Measurements from ENCODE around the gene MYOD1.

Gene MYOD1

GRCh38 chr11:17724020-17724908 is 4.9 kb downstream of the MYOD1 start:
- H3K4me3 ChIP-seq (replicated peaks; ENCODE audit: insufficient read depth, low read length) = no peak overlapping the region
- H3K27me3 ChIP-seq (ENCODE audit: insufficient read depth, poor library complexity, severe bottlenecking) = peaks cover 32% of the 10 kb centered on the region
- TF ChIP-seq POLR2AphosphoS5 (IDR thresholded peaks at IDR 0.05; ENCODE audit: low read depth) (no peak), SPI1 (IDR thresholded peaks at IDR 0.05; ENCODE audit: borderline replicate concordance, low read depth) (no peak), GABPA (IDR thresholded peaks at IDR 0.05; ENCODE audit: low read depth) (no peak), CTCF (IDR thresholded peaks at IDR 0.05; ENCODE audit: insufficient read depth, low read length) (no peak)
- TF ChIP-seq, protein P1, sequence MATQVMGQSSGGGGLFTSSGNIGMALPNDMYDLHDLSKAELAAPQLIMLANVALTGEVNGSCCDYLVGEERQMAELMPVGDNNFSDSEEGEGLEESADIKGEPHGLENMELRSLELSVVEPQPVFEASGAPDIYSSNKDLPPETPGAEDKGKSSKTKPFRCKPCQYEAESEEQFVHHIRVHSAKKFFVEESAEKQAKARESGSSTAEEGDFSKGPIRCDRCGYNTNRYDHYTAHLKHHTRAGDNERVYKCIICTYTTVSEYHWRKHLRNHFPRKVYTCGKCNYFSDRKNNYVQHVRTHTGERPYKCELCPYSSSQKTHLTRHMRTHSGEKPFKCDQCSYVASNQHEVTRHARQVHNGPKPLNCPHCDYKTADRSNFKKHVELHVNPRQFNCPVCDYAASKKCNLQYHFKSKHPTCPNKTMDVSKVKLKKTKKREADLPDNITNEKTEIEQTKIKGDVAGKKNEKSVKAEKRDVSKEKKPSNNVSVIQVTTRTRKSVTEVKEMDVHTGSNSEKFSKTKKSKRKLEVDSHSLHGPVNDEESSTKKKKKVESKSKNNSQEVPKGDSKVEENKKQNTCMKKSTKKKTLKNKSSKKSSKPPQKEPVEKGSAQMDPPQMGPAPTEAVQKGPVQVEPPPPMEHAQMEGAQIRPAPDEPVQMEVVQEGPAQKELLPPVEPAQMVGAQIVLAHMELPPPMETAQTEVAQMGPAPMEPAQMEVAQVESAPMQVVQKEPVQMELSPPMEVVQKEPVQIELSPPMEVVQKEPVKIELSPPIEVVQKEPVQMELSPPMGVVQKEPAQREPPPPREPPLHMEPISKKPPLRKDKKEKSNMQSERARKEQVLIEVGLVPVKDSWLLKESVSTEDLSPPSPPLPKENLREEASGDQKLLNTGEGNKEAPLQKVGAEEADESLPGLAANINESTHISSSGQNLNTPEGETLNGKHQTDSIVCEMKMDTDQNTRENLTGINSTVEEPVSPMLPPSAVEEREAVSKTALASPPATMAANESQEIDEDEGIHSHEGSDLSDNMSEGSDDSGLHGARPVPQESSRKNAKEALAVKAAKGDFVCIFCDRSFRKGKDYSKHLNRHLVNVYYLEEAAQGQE (IDR thresholded peaks at IDR 0.05; ENCODE audit: insufficient replicate concordance, low read depth) = no peak
- no peak for DNase-seq (ENCODE audit: low read depth in 1 of 2, low spot score in 1 of 2)
- H3K27ac ChIP-seq (replicated peaks) = no peak overlapping the region

- DNase-seq (ENCODE audit: low read depth in 1 of 2, low spot score in 1 of 2) = no peak
- Histone ChIP-seq H3K4me3 (replicated peaks; ENCODE audit: insufficient read depth, low read length) (no peak overlapping the region), H3K27me3 (ENCODE audit: insufficient read depth, poor library complexity, severe bottlenecking) (peaks cover 26% of the 10 kb centered on the region), H3K27ac (replicated peaks) (no peak overlapping the region)
- TF ChIP-seq POLR2AphosphoS5 (IDR thresholded peaks at IDR 0.05; ENCODE audit: low read depth) (no peak), SPI1 (IDR thresholded peaks at IDR 0.05; ENCODE audit: borderline replicate concordance, low read depth) (peak; percentile 29), GABPA (IDR thresholded peaks at IDR 0.05; ENCODE audit: low read depth) (no peak), CTCF (IDR thresholded peaks at IDR 0.05; ENCODE audit: insufficient read depth, low read length) (no peak)
Measured at GRCh38 chr11:17725174-17725573, 5.8 kb downstream of the MYOD1 start.

- Histone ChIP-seq H3K27ac (replicated peaks) (no peak overlapping the region), H3K4me3 (replicated peaks; ENCODE audit: insufficient read depth, low read length) (no peak overlapping the region), H3K27me3 (ENCODE audit: insufficient read depth, poor library complexity, severe bottlenecking) (peaks cover 9% of the 10 kb centered on the region)
- TF ChIP-seq CTCF (IDR thresholded peaks at IDR 0.05; ENCODE audit: insufficient read depth, low read length) (no peak), POLR2AphosphoS5 (IDR thresholded peaks at IDR 0.05; ENCODE audit: low read depth) (no peak), GABPA (IDR thresholded peaks at IDR 0.05; ENCODE audit: low read depth) (no peak), SPI1 (IDR thresholded peaks at IDR 0.05; ENCODE audit: borderline replicate concordance, low read depth) (no peak)
- TF ChIP-seq, protein P1 (IDR thresholded peaks at IDR 0.05; ENCODE audit: insufficient replicate concordance, low read depth) = no peak
- no peak for DNase-seq (ENCODE audit: low read depth in 1 of 2, low spot score in 1 of 2)
Measured at GRCh38 chr11:17730137-17730536, 10.8 kb downstream of the MYOD1 start.
